Measurements from ENCODE around the gene STRIP1.

The STRIP1 gene

DNA sequence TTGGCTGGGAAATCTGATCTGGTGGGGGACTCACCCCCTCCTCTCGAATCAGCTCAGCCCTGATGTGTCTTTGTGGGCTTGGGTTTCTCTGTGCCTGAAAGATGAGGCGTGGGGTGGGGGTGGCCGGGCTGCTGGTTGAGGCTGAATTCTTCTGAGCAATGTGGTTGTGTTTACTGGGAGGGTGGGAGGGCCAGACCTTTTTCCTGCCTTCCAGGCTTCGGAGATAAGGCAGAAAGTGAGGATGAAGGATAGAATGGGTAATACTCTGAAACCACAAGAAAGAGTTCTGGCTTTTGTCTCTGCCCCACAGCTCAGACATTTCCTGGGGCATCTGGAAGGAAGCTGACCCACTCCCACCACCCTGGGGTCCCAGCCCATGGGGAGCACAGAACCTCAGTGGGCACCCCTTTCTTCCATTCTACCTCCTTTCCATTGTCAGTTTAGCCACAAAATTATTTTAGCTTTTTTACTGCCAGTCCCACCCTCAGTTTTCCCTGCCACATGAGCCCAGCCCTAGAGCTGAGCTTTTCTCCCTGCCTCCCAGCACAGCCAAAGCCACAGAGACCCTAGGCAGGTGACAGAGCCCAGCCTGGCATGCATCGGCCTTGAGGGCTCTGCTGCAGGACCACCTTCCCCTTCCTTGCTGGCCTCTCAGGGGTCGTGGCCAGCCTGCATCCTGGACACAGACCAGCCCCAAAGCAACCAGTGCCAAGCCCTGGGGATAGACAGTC lies 24.9 kb downstream of the STRIP1 start:
- TF ChIP-seq, protein P1, sequence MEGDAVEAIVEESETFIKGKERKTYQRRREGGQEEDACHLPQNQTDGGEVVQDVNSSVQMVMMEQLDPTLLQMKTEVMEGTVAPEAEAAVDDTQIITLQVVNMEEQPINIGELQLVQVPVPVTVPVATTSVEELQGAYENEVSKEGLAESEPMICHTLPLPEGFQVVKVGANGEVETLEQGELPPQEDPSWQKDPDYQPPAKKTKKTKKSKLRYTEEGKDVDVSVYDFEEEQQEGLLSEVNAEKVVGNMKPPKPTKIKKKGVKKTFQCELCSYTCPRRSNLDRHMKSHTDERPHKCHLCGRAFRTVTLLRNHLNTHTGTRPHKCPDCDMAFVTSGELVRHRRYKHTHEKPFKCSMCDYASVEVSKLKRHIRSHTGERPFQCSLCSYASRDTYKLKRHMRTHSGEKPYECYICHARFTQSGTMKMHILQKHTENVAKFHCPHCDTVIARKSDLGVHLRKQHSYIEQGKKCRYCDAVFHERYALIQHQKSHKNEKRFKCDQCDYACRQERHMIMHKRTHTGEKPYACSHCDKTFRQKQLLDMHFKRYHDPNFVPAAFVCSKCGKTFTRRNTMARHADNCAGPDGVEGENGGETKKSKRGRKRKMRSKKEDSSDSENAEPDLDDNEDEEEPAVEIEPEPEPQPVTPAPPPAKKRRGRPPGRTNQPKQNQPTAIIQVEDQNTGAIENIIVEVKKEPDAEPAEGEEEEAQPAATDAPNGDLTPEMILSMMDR (conservative IDR thresholded peaks at IDR 0.05) = no peak
- no peak overlapping the region for H3K27ac ChIP-seq

DNA sequence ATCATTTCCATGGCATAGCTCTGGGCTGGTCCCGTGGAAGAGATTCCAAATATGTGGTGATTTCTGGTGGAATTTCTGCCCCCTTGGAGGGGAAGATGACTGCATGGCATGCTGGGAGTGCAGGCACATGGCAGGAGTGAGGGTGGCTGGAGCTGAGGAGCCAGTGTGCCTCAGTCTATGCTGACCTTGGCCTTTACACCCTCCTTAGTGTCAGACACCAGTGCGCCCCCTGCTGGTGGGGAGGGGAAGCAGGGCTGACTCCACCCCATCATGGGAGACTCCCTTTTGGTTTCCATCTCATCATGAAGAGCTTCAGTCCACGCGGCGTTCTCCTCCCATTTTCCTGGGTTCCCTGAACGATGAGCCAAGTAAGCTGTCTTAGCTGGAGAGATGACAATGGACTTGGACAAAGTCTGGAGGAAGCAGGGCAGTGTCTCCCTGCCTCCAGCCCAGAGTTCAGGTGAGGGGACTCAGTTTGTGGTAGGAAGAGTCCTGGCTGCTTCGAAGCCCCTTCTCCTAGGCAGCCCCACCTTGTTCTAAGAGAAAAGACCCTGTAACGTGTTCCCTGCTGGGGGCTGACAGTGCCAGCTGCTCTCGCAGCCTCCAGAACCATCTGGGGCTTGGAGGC lies 25.7 kb downstream of the STRIP1 start:
- TF ChIP-seq, protein P1 (conservative IDR thresholded peaks at IDR 0.05) = peak; percentile 60

DNA sequence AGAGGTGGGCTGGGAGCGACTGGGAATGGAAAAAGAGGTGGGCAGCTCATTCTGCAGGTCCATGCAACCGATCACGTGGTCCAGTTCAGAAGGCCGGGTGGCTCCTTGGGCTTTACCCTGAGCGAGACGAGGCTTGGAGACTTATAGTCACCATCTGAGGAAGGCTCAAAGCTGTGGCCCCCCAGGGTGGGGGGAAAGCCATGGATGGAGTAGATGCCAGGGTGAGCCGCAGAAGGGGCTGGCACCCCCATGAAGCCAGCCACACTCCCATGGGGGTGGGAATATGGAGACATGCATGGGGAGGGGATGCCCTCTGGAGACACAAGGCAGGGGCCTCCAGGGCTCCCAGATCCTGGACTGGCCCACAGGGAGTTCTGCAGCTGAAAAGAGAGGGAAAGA lies 26.2 kb downstream of the STRIP1 start:
- TF ChIP-seq, protein P1 (conservative IDR thresholded peaks at IDR 0.05) = no peak
- no peak overlapping the region for H3K27ac ChIP-seq

More for the DNA sequence above, 25.7 kb downstream of the STRIP1 start:
- no peak overlapping the region for H3K27ac ChIP-seq

- H3K27ac ChIP-seq = no peak overlapping the region
- TF ChIP-seq, protein P1 (conservative IDR thresholded peaks at IDR 0.05) = no peak
Measured at GRCh38 chr1:110061341-110061740, 26.9 kb downstream of the STRIP1 start.

DNA sequence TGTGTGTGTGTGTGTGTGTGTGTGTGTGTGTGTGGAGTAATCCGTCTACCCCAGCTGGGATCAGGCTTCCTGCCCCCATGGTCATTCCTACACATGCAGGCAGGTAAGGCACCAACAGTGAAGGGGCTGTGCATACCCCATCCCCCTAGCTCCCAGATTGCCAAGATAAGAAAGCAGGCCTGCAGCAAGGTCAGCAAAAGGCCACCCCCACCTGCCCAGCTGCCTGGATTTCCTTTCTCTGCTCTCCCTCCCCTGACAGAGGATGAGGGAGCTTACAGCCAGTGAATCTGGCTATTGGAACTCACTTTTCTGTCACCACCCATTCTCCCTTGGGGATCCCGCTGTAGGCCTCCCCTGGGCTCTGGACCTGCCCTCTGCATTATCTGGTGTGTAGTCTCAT lies 28.2 kb downstream of the STRIP1 start:
- TF ChIP-seq, protein P1 (conservative IDR thresholded peaks at IDR 0.05) = no peak
- H3K27ac ChIP-seq = no peak overlapping the region

DNA sequence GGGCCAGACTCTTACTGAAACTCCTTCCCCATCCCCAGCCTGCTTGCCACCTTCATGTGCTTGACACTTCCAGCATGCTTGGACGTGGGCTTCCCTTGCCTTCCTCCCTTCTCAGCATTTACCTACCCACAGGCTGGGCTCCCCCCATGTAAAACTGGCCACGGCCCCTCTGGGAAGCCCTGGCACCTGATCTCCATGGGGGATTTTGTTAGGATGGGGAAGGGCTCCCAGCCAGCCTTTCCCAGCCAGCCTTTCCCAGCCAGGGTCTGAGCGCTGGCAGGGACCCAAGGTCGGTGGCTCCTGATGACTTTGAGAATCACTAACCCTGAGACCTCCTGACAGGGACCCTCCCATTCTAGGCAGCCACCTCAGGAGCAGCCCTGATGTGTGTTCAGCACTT lies 29.4 kb downstream of the STRIP1 start:
- H3K27ac ChIP-seq = no peak overlapping the region
- TF ChIP-seq, protein P1 (conservative IDR thresholded peaks at IDR 0.05) = no peak

DNA sequence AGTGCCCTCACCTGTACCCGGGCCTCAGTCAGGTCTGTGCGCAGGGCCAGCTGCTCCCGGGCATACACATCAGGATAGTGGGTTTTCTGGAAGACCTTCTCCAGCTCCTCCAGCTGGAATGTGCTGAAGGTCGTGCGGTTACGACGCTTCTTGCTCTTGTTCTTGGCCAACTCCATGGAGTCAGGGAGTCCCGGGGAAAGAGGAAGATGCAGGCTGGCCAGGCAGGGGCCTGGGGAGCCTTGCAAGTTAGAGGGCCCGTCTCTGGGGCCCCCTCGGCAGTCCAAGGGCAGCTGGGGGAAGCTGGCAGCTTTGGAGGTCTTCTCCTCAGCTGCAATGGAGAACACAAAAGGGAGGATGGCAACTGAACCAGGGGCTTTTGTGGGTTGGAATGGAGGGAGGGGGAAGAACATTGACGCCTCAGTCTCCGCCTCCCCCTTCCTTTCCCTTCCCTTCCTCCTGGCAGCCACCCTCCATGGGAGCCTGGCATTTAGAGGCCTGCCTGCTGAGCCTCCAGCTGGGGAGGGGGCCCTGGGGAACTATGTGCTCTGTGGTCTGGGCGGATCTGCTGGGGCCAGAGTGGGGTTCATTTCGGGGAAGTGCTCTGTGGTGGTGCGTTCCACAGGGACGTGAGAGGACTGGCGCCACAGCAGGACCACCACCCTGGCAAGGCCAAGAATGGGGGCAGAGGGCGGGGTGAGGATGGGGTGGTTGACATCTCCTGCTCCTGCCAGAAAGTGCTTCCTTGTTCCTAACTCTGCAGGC lies 30.3 kb downstream of the STRIP1 start:
- no peak overlapping the region for H3K27ac ChIP-seq
- TF ChIP-seq, protein P1 (conservative IDR thresholded peaks at IDR 0.05) = no peak

All from VCaP (cell line).